ENCODE results near the gene GPR149. TPM values are rescaled to one million over a fixed set of nuclear protein-coding genes. Genes with fewer than 3 reads are reported as not detected.
A peak's percentile ranks its signal among the peaks of the same experiment; 100 is the strongest.

Gene GPR149
- total RNA-seq (2021; fragmentation: NEBNext Ultra II Directional; extraction: Animal tissue kit (Norgen Biotek cat#: 25700)) (not detected in 2 replicates), polyA plus RNA-seq (2011; rRNA removed) (not detected in 2 replicates), polyA minus RNA-seq (2011; rRNA and poly(A)+ RNA removed) (0.06 TPM in 1 of 2 replicates, not detected in the other)
- not detected for polyA plus RNA-seq (2011; cell fraction: cytosol; rRNA removed)
- not detected for polyA plus RNA-seq (2011; cell fraction: nucleus; rRNA removed)
- not detected in 4 replicates for polyA plus RNA-seq (2012, experiment 1 of 2)
- not detected for polyA plus RNA-seq (2012, experiment 2 of 2)
- 0.04 TPM for polyA plus RNA-seq (2013, experiment 1 of 2)
- 0.02 TPM for polyA plus RNA-seq (2013, experiment 2 of 2)
- polyA minus RNA-seq (2011; cell fraction: cytosol; rRNA and poly(A)+ RNA removed), result not detected
- polyA minus RNA-seq (2011; cell fraction: nucleus; rRNA and poly(A)+ RNA removed), result not detected
- long read RNA-seq, experiment 1, result 0 reads
- long read RNA-seq, experiment 2, result 0 reads

GRCh38 chr3:154430014-154430413, at the start of gene GPR149:
GPR149 (minus strand) TSS chr3:154430190; CDS start chr3:154429615, 575 bp downstream.
- Histone ChIP-seq H4K5ac (ENCODE audit: insufficient read length, low read depth, low read length) (no peak within 1 kb of the TSS), H3K9me3 (ENCODE audit: insufficient read depth in 2 of 2, low read depth in 1 of 2, low read length in 1 of 2) (no peaks in the 10 kb centered on the region), H3K27ac (ENCODE audit: low read depth, low read length) (no peak within 1 kb of the TSS), H3K4me3 (ENCODE audit: extremely low read depth in 1 of 4, insufficient read depth in 2 of 4, low read depth in 3 of 4, low read length in 4 of 4) (peak within 1 kb of the TSS; percentile 41 to 65 (median 54); a peak in 5 of 8 replicates), H3K4me2 (ENCODE audit: insufficient read depth in 1 of 2, low read depth in 2 of 2, low read length in 2 of 2) (peak within 1 kb of the TSS; percentile 98 to 99), H2AK5ac (ENCODE audit: low read depth, low read length) (no peak within 1 kb of the TSS), H2BK20ac (ENCODE audit: low read length) (0 out of 2 replicates have a peak within 1 kb of the TSS, but pooled peaks have one; percentile 48), H4K20me1 (replicated peaks in 1 of 2; ENCODE audit: control insufficient read depth in 1 of 2, insufficient read depth in 2 of 2, low read length in 2 of 2) (peaks cover 0 to 2% of the 10 kb centered on the region in 2 experiments), H3K4me1 (replicated peaks in 1 of 4; ENCODE audit: control insufficient read depth in 3 of 4, insufficient read depth in 4 of 4, low read length in 3 of 4) (peaks cover 3 to 6% (median 5%) of the 10 kb centered on the region in 4 experiments; a peak in 6 of 7 replicates), H3K18ac (ENCODE audit: extremely low read depth, low read length) (no peak within 1 kb of the TSS; the same call in 1 of the 2 replicates), H3K9ac (replicated peaks in 1 of 4; ENCODE audit: extremely low read depth in 1 of 4, low read depth in 3 of 4, low read length in 3 of 4) (no peak within 1 kb of the TSS), H3K79me2 (ENCODE audit: control insufficient read depth in 1 of 2, insufficient read depth in 2 of 2, low read length in 2 of 2) (no peaks in the 10 kb centered on the region), H2AFZ (ENCODE audit: low read length) (no peak within 1 kb of the TSS), H4K91ac (replicated peaks; ENCODE audit: insufficient read length, low read length) (no peak within 1 kb of the TSS), H3K36me3 (ENCODE audit: control insufficient read depth in 2 of 4, insufficient read depth in 4 of 4, low read length in 3 of 4) (no peaks in the 10 kb centered on the region), H2BK120ac (replicated peaks; ENCODE audit: low read depth, low read length) (no peak within 1 kb of the TSS), H3K4ac (replicated peaks; ENCODE audit: insufficient read length, low read depth, low read length) (no peak within 1 kb of the TSS), H3K56ac (replicated peaks; ENCODE audit: insufficient read length, low read depth, low read length) (no peak within 1 kb of the TSS), H3K23ac (ENCODE audit: insufficient read length) (no peak within 1 kb of the TSS), H2BK5ac (ENCODE audit: low read depth, low read length) (no peak within 1 kb of the TSS), H2BK15ac (ENCODE audit: low read length) (no peak within 1 kb of the TSS), H3K23me2 (ENCODE audit: low read depth, low read length) (peaks cover 16% of the 10 kb centered on the region), H3K27me3 (replicated peaks in 1 of 4; ENCODE audit: control insufficient read depth in 3 of 4, extremely low read depth in 1 of 4, insufficient read depth in 3 of 4, low read length in 3 of 4) (peaks cover 10 to 32% (median 26%) of the 10 kb centered on the region in 4 experiments), H2BK12ac (ENCODE audit: low read depth, low read length) (peak within 1 kb of the TSS; percentile 95; the same call in 1 of the 2 replicates), H3K79me1 (ENCODE audit: low read depth, low read length) (no peaks in the 10 kb centered on the region), H3K14ac (ENCODE audit: insufficient read length) (no peak within 1 kb of the TSS), H4K8ac (ENCODE audit: extremely low read depth, insufficient read depth, low read length) (no peak within 1 kb of the TSS)
- 28% methylated on average over 7 of the region's 7 CpGs; no CpG with 5 or more reads in 1 of the 2 experiments for WGBS, 2 experiments (ENCODE audit: extremely low coverage in 1 of 2, insufficient coverage in 1 of 2, insufficient read length in 1 of 2, insufficient replicate concordance in 2 of 2, low coverage in 1 of 2, low lambda C conversion rate in 2 of 2, missing lambda C conversion rate in 1 of 2)
- ChIA-PET POLR2A (ENCODE audit: partially characterized antibody) (no interaction called here), CTCF (ENCODE audit: partially characterized antibody) (interaction anchor here (0.6 to 1.3 kb wide), 7 partner anchors 23 to 186 kb away, joined by 3 to 4 read pairs (median 3); no protein-coding TSS in a partner anchor)
- FAIRE-seq, result no peak
- no peak for DNase-seq (ENCODE audit: low read depth in 1 of 2, low spot score in 2 of 2)
- TF ChIP-seq SP4 (IDR thresholded peaks at IDR 0.05; ENCODE audit: low read length) (no peak), BCL11A (IDR thresholded peaks at IDR 0.05; ENCODE audit: low read depth in 2 of 2, low read length in 2 of 2) (no peak), E2F6 (IDR thresholded peaks at IDR 0.05) (no peak), JUN (IDR thresholded peaks at IDR 0.05; ENCODE audit: low read depth, low read length) (no peak), BACH1 (IDR thresholded peaks at IDR 0.05; ENCODE audit: low read length) (no peak), SUZ12 (IDR thresholded peaks at IDR 0.05; ENCODE audit: low read length) (no peak), MAFK (IDR thresholded peaks at IDR 0.05; ENCODE audit: low read depth, low read length) (no peak), RBBP5 (IDR thresholded peaks at IDR 0.05; ENCODE audit: borderline replicate concordance, low read depth, low read length) (no peak), SP2 (IDR thresholded peaks at IDR 0.05; ENCODE audit: low read length) (no peak), JUND (IDR thresholded peaks at IDR 0.05; ENCODE audit: low read length) (peak; percentile 70; the same call in 1 of the 2 replicates), RAD21 (IDR thresholded peaks at IDR 0.05 in 1 of 2, conservative IDR thresholded peaks at IDR 0.05 in 1 of 2; ENCODE audit: low read depth in 2 of 2, low read length in 2 of 2) (peak; percentile 30 to 50)

All from H1 (cell line).